OCI-LY1 (cell line): ENCODE data around the gene TTC39C.

Experiments used
- H2AFZ ChIP-seq: fragments of 200-600 bp; sonication (generic), shearing (Covaris generic); 2 replicates; pipeline ENCODE4 v1.6.0; 2014; ENCODE audit warnings: antibody characterized with exemption, mild to moderate bottlenecking, low read length
- H3F3A ChIP-seq: fragments of 200-600 bp; sonication (generic), shearing (Covaris generic); 2 replicates; pipeline ENCODE4 v1.6.0; 2014; ENCODE audit warnings: mild to moderate bottlenecking, antibody characterized with exemption, low read length, moderate library complexity; ENCODE audit not compliant: insufficient read depth
- H3K27ac ChIP-seq: fragments of 200-600 bp; sonication (generic); 2 replicates; pipeline ENCODE4 v1.5.1; 2014; ENCODE audit warnings: low read length, mixed run types, mild to moderate bottlenecking, low read depth; ENCODE audit not compliant: poor library complexity, severe bottlenecking
- H3K27me3 ChIP-seq: fragments of 200-600 bp; sonication (generic); 2 replicates; pipeline ENCODE4 v1.6.0; 2014; ENCODE audit warnings: antibody characterized with exemption, mild to moderate bottlenecking, low read length, moderate library complexity; ENCODE audit not compliant: insufficient read depth
- H3K36me3 ChIP-seq: fragments of 200-600 bp; sonication (generic); 2 replicates; pipeline ENCODE4 v1.6.1; 2014; ENCODE audit warnings: mild to moderate bottlenecking, antibody characterized with exemption, low read length, moderate library complexity, mixed read lengths; ENCODE audit not compliant: insufficient read depth
- H3K4me1 ChIP-seq: fragments of 200-600 bp; sonication (generic); 2 replicates; pipeline ENCODE4 v1.5.1; 2014; ENCODE audit warnings: mild to moderate bottlenecking, low read length, moderate library complexity; ENCODE audit not compliant: insufficient read depth, severe bottlenecking
- H3K4me2 ChIP-seq: fragments of 200-600 bp; sonication (generic), shearing (Covaris generic); 2 replicates; pipeline ENCODE4 v1.6.1; 2014; ENCODE audit warnings: low read length
- H3K4me3 ChIP-seq: fragments of 200-600 bp; sonication (generic); 2 replicates; pipeline ENCODE4 v1.5.1; 2014; ENCODE audit warnings: low read length, low read depth, mild to moderate bottlenecking, mixed read lengths; ENCODE audit not compliant: poor library complexity, severe bottlenecking
- H3K79me2 ChIP-seq: fragments of 200-600 bp; shearing (Covaris generic); 2 replicates; pipeline ENCODE4 v1.6.1; 2016; ENCODE audit warnings: mixed run types, low read length, mixed read lengths; ENCODE audit not compliant: insufficient read depth
- H3K9ac ChIP-seq: fragments of 200-600 bp; sonication (generic), shearing (Covaris generic); 2 replicates; pipeline ENCODE4 v1.6.1; 2014; ENCODE audit warnings: mild to moderate bottlenecking, low read length, mixed read lengths
- H3K9me2 ChIP-seq: fragments of 200-600 bp; sonication (generic), shearing (Covaris generic); 2 replicates; pipeline ENCODE4 v1.6.1; 2014; ENCODE audit warnings: low read depth, mild to moderate bottlenecking, low read length, mixed read lengths
- H3K9me3 ChIP-seq: fragments of 200-600 bp; shearing (Covaris generic); 2 replicates; pipeline ENCODE4 v1.6.1; 2014; ENCODE audit warnings: low read length, mixed read lengths
- H4K20me1 ChIP-seq: fragments of 200-600 bp; sonication (generic), shearing (Covaris generic); 2 replicates; pipeline ENCODE4 v1.6.0; 2016; ENCODE audit warnings: mild to moderate bottlenecking, low read length; ENCODE audit not compliant: insufficient read depth
- EZH2 ChIP-seq: fragments of 200-600 bp; sonication (generic), shearing (Covaris generic); IDR thresholded peaks from 2 replicates; pipeline ENCODE4 v1.8.0; 2017; ENCODE audit warnings: borderline replicate concordance, mixed run types, mild to moderate bottlenecking, antibody characterized with exemption, low read length, moderate library complexity, mixed read lengths
- TF ChIP-seq, protein P1 (sequence below): fragments of 200-600 bp; sonication (generic), shearing (Covaris generic); IDR thresholded peaks from 2 replicates; pipeline ENCODE4 v1.5.1; 2017; ENCODE audit warnings: mild to moderate bottlenecking, antibody characterized with exemption, low read length, moderate library complexity, mixed read lengths

The TTC39C gene

DNA sequence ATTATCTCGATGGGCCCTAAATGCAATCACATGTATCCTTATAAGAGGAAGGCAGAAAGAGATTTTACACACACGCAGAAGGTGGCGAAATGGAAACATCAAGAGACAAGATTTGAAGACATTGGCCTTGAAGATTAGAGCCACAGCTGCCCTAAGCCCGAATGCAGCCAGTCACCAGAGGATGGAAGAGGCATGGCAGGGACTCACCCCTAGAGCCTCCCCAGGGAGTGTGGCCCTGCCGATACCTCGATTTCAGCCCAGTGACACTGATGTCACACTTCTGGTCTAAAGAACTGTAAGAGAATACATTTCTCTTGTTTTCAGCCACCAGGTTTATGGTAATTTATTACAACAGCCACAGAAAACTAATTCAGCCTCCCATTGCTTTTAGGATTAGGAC, 17.4 kb downstream of the TTC39C start:
- H3K79me2 ChIP-seq: no peaks in the 10 kb centered on the region

DNA sequence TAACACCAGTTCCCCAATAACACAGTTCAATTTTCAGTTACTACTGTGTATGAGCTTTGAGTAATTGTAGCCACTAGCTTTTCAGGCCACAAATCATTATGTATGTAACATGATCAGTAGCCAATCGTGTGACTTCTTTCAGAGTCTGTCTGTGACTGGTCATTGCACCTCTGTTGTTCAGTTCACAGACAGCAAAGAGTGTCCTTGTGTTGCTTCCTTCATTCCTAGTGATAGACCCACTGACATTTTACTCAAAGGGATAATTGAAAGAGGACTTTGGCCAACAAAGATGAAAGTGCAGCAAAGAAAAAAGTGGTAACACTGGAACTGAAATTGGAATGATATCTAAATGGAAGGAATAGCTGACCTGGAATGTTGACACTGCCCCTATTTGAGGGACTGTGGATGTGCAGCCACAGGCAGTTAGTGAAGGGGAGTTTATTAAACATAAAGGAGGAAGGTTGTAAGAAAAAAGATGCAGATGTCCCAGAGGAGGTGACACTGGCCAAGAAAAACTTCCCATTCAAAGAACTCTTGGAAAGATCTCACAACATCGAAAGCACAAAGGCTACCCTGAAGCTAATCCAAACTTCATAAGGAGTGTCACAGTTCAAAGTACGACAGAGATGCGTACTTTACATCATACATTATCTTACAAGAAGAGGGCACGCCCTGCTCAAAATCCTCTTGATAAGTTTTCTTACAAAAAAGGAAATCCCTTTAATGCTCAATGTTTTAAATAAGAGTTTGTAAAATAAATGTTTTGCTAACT, 19.3 kb downstream of the TTC39C start:
- H3F3A ChIP-seq: no peaks in the 10 kb centered on the region
- TF ChIP-seq, protein P1, sequence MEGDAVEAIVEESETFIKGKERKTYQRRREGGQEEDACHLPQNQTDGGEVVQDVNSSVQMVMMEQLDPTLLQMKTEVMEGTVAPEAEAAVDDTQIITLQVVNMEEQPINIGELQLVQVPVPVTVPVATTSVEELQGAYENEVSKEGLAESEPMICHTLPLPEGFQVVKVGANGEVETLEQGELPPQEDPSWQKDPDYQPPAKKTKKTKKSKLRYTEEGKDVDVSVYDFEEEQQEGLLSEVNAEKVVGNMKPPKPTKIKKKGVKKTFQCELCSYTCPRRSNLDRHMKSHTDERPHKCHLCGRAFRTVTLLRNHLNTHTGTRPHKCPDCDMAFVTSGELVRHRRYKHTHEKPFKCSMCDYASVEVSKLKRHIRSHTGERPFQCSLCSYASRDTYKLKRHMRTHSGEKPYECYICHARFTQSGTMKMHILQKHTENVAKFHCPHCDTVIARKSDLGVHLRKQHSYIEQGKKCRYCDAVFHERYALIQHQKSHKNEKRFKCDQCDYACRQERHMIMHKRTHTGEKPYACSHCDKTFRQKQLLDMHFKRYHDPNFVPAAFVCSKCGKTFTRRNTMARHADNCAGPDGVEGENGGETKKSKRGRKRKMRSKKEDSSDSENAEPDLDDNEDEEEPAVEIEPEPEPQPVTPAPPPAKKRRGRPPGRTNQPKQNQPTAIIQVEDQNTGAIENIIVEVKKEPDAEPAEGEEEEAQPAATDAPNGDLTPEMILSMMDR: no peak
- TF ChIP-seq EZH2: no peak
- no peaks in the 10 kb centered on the region for H3K9me2 ChIP-seq
- no peaks in the 10 kb centered on the region for H3K79me2 ChIP-seq
- no peak overlapping the region for H3K27ac ChIP-seq
- no peaks in the 10 kb centered on the region for H4K20me1 ChIP-seq
- no peaks in the 10 kb centered on the region for H3K9me3 ChIP-seq
- no peak overlapping the region for H3K9ac ChIP-seq
- H3K4me2 ChIP-seq: no peak overlapping the region
- no peaks in the 10 kb centered on the region for H3K36me3 ChIP-seq
- H2AFZ ChIP-seq: no peak overlapping the region
- no peaks in the 10 kb centered on the region for H3K4me1 ChIP-seq
- H3K4me3 ChIP-seq: no peak overlapping the region
- H3K27me3 ChIP-seq: no peaks in the 10 kb centered on the region

More for the DNA sequence above, 17.4 kb downstream of the TTC39C start:
- Histone ChIP-seq H3K36me3 (no peaks in the 10 kb centered on the region), H3K9me2 (no peaks in the 10 kb centered on the region), H3K27ac (no peak overlapping the region), H3K27me3 (no peaks in the 10 kb centered on the region), H4K20me1 (no peaks in the 10 kb centered on the region), H3K4me2 (no peak overlapping the region), H3F3A (no peaks in the 10 kb centered on the region), H3K9ac (no peak overlapping the region), H3K4me3 (no peak overlapping the region), H3K9me3 (no peaks in the 10 kb centered on the region), H2AFZ (no peak overlapping the region), H3K4me1 (no peaks in the 10 kb centered on the region)
- TF ChIP-seq, protein P1: no peak
- no peak for TF ChIP-seq EZH2

DNA sequence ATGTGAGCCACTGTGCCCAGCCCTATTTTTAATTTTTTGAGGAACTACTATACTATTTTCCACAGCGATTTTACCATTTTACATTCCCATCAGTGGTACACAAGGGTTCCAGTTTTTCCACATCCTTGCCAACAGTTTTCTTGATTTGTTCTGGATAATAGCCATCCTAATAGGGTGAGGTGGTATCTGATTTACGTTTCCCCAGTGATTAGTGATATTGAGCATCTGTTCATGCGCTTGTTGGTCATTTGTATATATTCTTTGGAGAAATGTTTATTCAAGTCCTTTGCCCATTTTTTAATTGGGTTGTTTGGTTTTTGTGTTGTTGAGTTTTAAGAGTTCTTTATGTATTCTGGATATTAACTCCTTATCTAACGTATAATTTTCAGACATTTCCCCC, 20.8 kb downstream of the TTC39C start:
- H3K27me3 ChIP-seq: no peaks in the 10 kb centered on the region
- H3F3A ChIP-seq: no peaks in the 10 kb centered on the region
- no peaks in the 10 kb centered on the region for H3K9me3 ChIP-seq
- no peak overlapping the region for H3K4me3 ChIP-seq
- H4K20me1 ChIP-seq: no peaks in the 10 kb centered on the region
- no peaks in the 10 kb centered on the region for H3K79me2 ChIP-seq
- no peak for TF ChIP-seq EZH2
- TF ChIP-seq, protein P1: no peak
- H3K9me2 ChIP-seq: no peaks in the 10 kb centered on the region
- H3K4me2 ChIP-seq: no peak overlapping the region
- no peak overlapping the region for H3K27ac ChIP-seq
- H3K4me1 ChIP-seq: no peaks in the 10 kb centered on the region
- H3K36me3 ChIP-seq: no peaks in the 10 kb centered on the region
- no peak overlapping the region for H3K9ac ChIP-seq
- no peak overlapping the region for H2AFZ ChIP-seq
